Measurements from ENCODE around the gene OTUD5. TPM values are rescaled to one million over a fixed set of nuclear protein-coding genes. Genes with fewer than 3 reads are reported as not detected.

The OTUD5 gene
- total RNA-seq, 1 experiment from 2014 or later, result 37.1 TPM

- H3K9me3 ChIP-seq (ENCODE audit: insufficient read depth, low read depth), result no peaks in the 10 kb centered on the region
- peak; percentile 83 to 87 for DNase-seq
- no peak overlapping the region for H2AFZ ChIP-seq
- peak overlapping the region; percentile 55; the same call in 1 of the 2 replicates for H3K4me3 ChIP-seq
- no peaks in the 10 kb centered on the region; the same call in 1 of the 2 replicates for H3K4me1 ChIP-seq (replicated peaks; ENCODE audit: insufficient read depth)
- H3K79me2 ChIP-seq (ENCODE audit: low read depth), result peaks cover 22% of the 10 kb centered on the region; the same call in 1 of the 2 replicates
- intact Hi-C loops (cut with micrococcal nuclease; ENCODE audit: unreplicated experiment), result loop anchor here (5.0 kb wide), 2 partner anchors 84 to 99 kb away; partner anchors contain the start of genes CCDC120 and TFE3
- ChIA-PET POLR2A (ENCODE audit: unreplicated experiment) (interaction anchor here (0.6 to 1.0 kb wide), 5 partner anchors 17 to 235 kb away, joined by 3 to 4 read pairs (median 3); partner anchors contain the start of gene TFE3), CTCF (no interaction called here)
- no peaks in the 10 kb centered on the region for H3F3A ChIP-seq (ENCODE audit: insufficient read depth, low read depth)
- H3K4me2 ChIP-seq, result peak overlapping the region; percentile 34; the same call in 1 of the 2 replicates
- H3K27me3 ChIP-seq (ENCODE audit: insufficient read depth, low read depth), result no peaks in the 10 kb centered on the region
- TSS peak; percentile 66 for BruUV-seq (replicated peaks)
- H3K9me2 ChIP-seq (ENCODE audit: insufficient read depth), result no peaks in the 10 kb centered on the region
- no peaks in the 10 kb centered on the region for H3K36me3 ChIP-seq (ENCODE audit: low read depth)
- no peaks in the 10 kb centered on the region for H4K20me1 ChIP-seq (ENCODE audit: insufficient read depth)
- no peak for TF ChIP-seq EZH2 (IDR thresholded peaks at IDR 0.05; ENCODE audit: low read depth)
- no peak for TF ChIP-seq CTCF (conservative IDR thresholded peaks at IDR 0.05)
- peak overlapping the region; percentile 77 for H3K27ac ChIP-seq
Measured at GRCh38 chrX:48957827-48958634, 624 bp upstream of the OTUD5 start.

- H3K4me3 ChIP-seq, result peak overlapping the region; percentile 51; the same call in 1 of the 2 replicates
- H3K79me2 ChIP-seq (ENCODE audit: low read depth), result peaks cover 22% of the 10 kb centered on the region; the same call in 1 of the 2 replicates
- intact Hi-C loops (cut with micrococcal nuclease; ENCODE audit: unreplicated experiment), result loop anchor here (5.0 kb wide), 2 partner anchors 85 to 100 kb away; partner anchors contain the start of genes CCDC120 and TFE3
- H3K27me3 ChIP-seq (ENCODE audit: insufficient read depth, low read depth), result no peaks in the 10 kb centered on the region
- H3K27ac ChIP-seq, result no peak overlapping the region
- no peaks in the 10 kb centered on the region for H3F3A ChIP-seq (ENCODE audit: insufficient read depth, low read depth)
- H3K9me2 ChIP-seq (ENCODE audit: insufficient read depth), result no peaks in the 10 kb centered on the region
- no peaks in the 10 kb centered on the region for H4K20me1 ChIP-seq (ENCODE audit: insufficient read depth)
- peak overlapping the region; percentile 72 for H3K4me2 ChIP-seq
- no TSS peak for BruUV-seq (replicated peaks)
- no peaks in the 10 kb centered on the region; the same call in 1 of the 2 replicates for H3K4me1 ChIP-seq (replicated peaks; ENCODE audit: insufficient read depth)
- POLR2A ChIA-PET (ENCODE audit: unreplicated experiment), result no interaction called here
- H3K36me3 ChIP-seq (ENCODE audit: low read depth), result no peaks in the 10 kb centered on the region
- CTCF ChIA-PET, result no interaction called here
- H2AFZ ChIP-seq, result no peak overlapping the region
- TF ChIP-seq CTCF (conservative IDR thresholded peaks at IDR 0.05) (no peak), EZH2 (IDR thresholded peaks at IDR 0.05; ENCODE audit: low read depth) (no peak)
- no peaks in the 10 kb centered on the region for H3K9me3 ChIP-seq (ENCODE audit: insufficient read depth, low read depth)
- no peak for DNase-seq
Measured at GRCh38 chrX:48956728-48957414, 536 bp downstream of the OTUD5 start.

GRCh38 chrX:48948589-48948988 is 8.8 kb downstream of the OTUD5 start:
- CTCF ChIA-PET, result no interaction called here
- no peak for DNase-seq
- H3F3A ChIP-seq (ENCODE audit: insufficient read depth, low read depth), result no peaks in the 10 kb centered on the region
- no peak overlapping the region for H3K4me3 ChIP-seq
- no peaks in the 10 kb centered on the region for H3K79me2 ChIP-seq (ENCODE audit: low read depth)
- no peak overlapping the region for H3K4me2 ChIP-seq
- H4K20me1 ChIP-seq (ENCODE audit: insufficient read depth), result no peaks in the 10 kb centered on the region; the same call in 1 of the 2 replicates
- intact Hi-C loops (cut with micrococcal nuclease; ENCODE audit: unreplicated experiment), result no loop called here
- H3K27me3 ChIP-seq (ENCODE audit: insufficient read depth, low read depth), result no peaks in the 10 kb centered on the region
- BruUV-seq (replicated peaks), result no TSS peak
- H3K36me3 ChIP-seq (ENCODE audit: low read depth), result no peaks in the 10 kb centered on the region
- H2AFZ ChIP-seq, result no peak overlapping the region
- TF ChIP-seq CTCF (conservative IDR thresholded peaks at IDR 0.05), result no peak
- TF ChIP-seq EZH2 (IDR thresholded peaks at IDR 0.05; ENCODE audit: low read depth), result no peak
- POLR2A ChIA-PET (ENCODE audit: unreplicated experiment), result interaction anchor here (0.6 kb wide), 1 partner anchor 1361 kb away, joined by 3 read pairs; no protein-coding TSS in a partner anchor
- no peaks in the 10 kb centered on the region for H3K4me1 ChIP-seq (replicated peaks; ENCODE audit: insufficient read depth)
- no peaks in the 10 kb centered on the region for H3K9me2 ChIP-seq (ENCODE audit: insufficient read depth)
- H3K9me3 ChIP-seq (ENCODE audit: insufficient read depth, low read depth), result no peaks in the 10 kb centered on the region
- no peak overlapping the region for H3K27ac ChIP-seq
